Effector memory CD8-positive, alpha-beta T cell (primary cell): ENCODE data around the gene TSHZ2.
"Not testable (repeated sequence)": the region's sequence is repeated elsewhere in the genome, so short reads cannot be mapped to it uniquely, and the experiment has no call there.

Experiments
- ATAC-seq: fragments of 150-1000 bp; cut with Tn5 transposase; replicated peaks from 2 replicates; pipeline ENCODE4 v1.10.0; 2021; ENCODE audit warnings: mild to moderate bottlenecking, moderate library complexity
- DNase-seq, 3 experiments: peaks; one replicate each; pipeline ENCODE4 v3.0.0; 2021
- H3K27ac Mint-ChIP-seq, 2 donors: one replicate each; pipeline ENCODE4 v1.8.0; 2022; ENCODE audit warnings: mild to moderate bottlenecking in 2 of 2, mixed read lengths in 2 of 2, moderate library complexity in 2 of 2
- H3K27me3 Mint-ChIP-seq, 2 donors: one replicate each; pipeline ENCODE4 v1.8.0; 2022; ENCODE audit warnings: mixed read lengths in 2 of 2
- H3K36me3 Mint-ChIP-seq: one replicate; pipeline ENCODE4 v1.8.0; 2022; ENCODE audit warnings: mild to moderate bottlenecking, moderate library complexity, mixed read lengths; ENCODE audit not compliant: insufficient read depth
- H3K4me1 Mint-ChIP-seq, 2 donors: one replicate each; pipeline ENCODE4 v1.8.0; 2022; ENCODE audit warnings: low read depth in 2 of 2, mixed read lengths in 2 of 2
- H3K4me3 Mint-ChIP-seq, 2 donors: one replicate each; pipeline ENCODE4 v1.8.0; 2022; ENCODE audit warnings: mild to moderate bottlenecking in 2 of 2, mixed read lengths in 2 of 2, moderate library complexity in 2 of 2
- H3K9me3 Mint-ChIP-seq, 2 donors: one replicate each; pipeline ENCODE4 v1.8.0; 2022; ENCODE audit warnings: mixed read lengths in 2 of 2

The TSHZ2 gene

DNA sequence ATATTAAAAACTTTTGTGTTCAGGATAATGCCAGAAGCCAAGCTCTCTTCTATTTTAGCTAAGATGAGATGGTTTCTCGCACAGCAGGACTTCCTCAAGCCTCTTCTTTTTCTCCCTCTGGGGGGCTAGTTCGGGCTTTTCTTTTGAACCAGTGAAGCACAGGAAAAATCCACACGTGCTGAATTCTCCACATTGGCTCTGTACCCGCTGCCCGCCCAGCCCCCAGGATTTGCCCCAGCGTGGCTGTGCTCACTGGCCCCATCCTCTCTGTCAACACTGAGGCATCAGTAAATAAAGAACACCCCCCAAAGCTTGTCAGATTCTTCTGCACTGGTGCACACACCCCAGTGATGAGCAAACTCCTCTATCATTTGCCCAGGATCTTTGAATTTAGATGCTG is 388.7 kb downstream of the TSHZ2 start:
- ATAC-seq: no peak
- no peak for DNase-seq
- Mint-ChIP-seq H3K27me3 (peaks cover 28 to 50% of the 10 kb centered on the region in 2 donors), H3K9me3 (peaks cover under 1 to 2% of the 10 kb centered on the region in 2 donors), H3K27ac (no peak overlapping the region), H3K36me3 (no peaks in the 10 kb centered on the region), H3K4me1 (no peaks in the 10 kb centered on the region), H3K4me3 (no peak overlapping the region)

- Mint-ChIP-seq H3K27ac (no peak overlapping the region), H3K4me3 (no peak overlapping the region), H3K4me1 (no peaks in the 10 kb centered on the region), H3K36me3 (no peaks in the 10 kb centered on the region), H3K27me3 (peaks cover 37 to 61% of the 10 kb centered on the region in 2 donors), H3K9me3 (no peaks in the 10 kb centered on the region)
- DNase-seq (no peak), ATAC-seq (no peak)
Measured at GRCh38 chr20:53362736-53363135, 390.6 kb downstream of the TSHZ2 start.

DNA sequence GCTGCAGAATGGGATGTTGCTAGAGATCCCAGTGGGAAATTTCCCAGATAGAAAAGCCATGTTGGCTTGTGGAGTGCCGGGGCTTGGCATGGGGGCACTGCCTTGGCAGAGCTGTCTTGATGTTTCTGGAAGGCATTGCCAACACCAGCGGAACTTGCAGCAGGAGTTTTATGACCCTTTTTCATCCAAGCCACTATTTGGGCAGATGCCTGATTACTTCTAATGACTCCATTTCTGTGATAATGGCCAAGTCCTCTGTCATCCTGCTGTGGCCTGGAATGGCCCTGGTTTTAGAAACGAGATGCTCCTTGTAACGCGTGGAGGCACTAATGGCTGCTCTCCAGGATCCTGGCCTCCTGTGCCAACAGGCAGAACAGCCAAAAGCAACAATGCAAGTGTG is 392.5 kb downstream of the TSHZ2 start:
- Mint-ChIP-seq H3K4me1 (no peaks in the 10 kb centered on the region), H3K27me3 (peaks cover 37 to 66% of the 10 kb centered on the region in 2 donors), H3K4me3 (no peak overlapping the region), H3K36me3 (peaks cover 2% of the 10 kb centered on the region), H3K27ac (no peak overlapping the region), H3K9me3 (no peaks in the 10 kb centered on the region)
- DNase-seq: no peak
- no peak for ATAC-seq

GRCh38 chr20:53365076-53365475 is 392.9 kb downstream of the TSHZ2 start:
- no peak for ATAC-seq
- no peak for DNase-seq
- no peak overlapping the region for H3K27ac Mint-ChIP-seq
- H3K36me3 Mint-ChIP-seq: peaks cover 2% of the 10 kb centered on the region
- H3K4me3 Mint-ChIP-seq: no peak overlapping the region
- peaks cover 37 to 65% of the 10 kb centered on the region in 2 donors for H3K27me3 Mint-ChIP-seq
- H3K9me3 Mint-ChIP-seq: no peaks in the 10 kb centered on the region
- no peaks in the 10 kb centered on the region for H3K4me1 Mint-ChIP-seq

- peaks cover 2% of the 10 kb centered on the region for H3K36me3 Mint-ChIP-seq
- H3K4me1 Mint-ChIP-seq: no peaks in the 10 kb centered on the region
- H3K27ac Mint-ChIP-seq: no peak overlapping the region
- no peak overlapping the region for H3K4me3 Mint-ChIP-seq
- DNase-seq (no peak), ATAC-seq (no peak)
- H3K27me3 Mint-ChIP-seq: peaks cover 37 to 65% of the 10 kb centered on the region in 2 donors
- no peaks in the 10 kb centered on the region for H3K9me3 Mint-ChIP-seq
Measured at GRCh38 chr20:53365539-53366075, 393.4 kb downstream of the TSHZ2 start.

GRCh38 chr20:53366928-53367327 is 394.8 kb downstream of the TSHZ2 start:
- H3K27me3 Mint-ChIP-seq: peaks cover 37 to 54% of the 10 kb centered on the region in 2 donors
- not testable (repeated sequence) for H3K36me3 Mint-ChIP-seq, H3K4me3 Mint-ChIP-seq, ATAC-seq, H3K27ac Mint-ChIP-seq, H3K9me3 Mint-ChIP-seq, H3K4me1 Mint-ChIP-seq, DNase-seq

DNA sequence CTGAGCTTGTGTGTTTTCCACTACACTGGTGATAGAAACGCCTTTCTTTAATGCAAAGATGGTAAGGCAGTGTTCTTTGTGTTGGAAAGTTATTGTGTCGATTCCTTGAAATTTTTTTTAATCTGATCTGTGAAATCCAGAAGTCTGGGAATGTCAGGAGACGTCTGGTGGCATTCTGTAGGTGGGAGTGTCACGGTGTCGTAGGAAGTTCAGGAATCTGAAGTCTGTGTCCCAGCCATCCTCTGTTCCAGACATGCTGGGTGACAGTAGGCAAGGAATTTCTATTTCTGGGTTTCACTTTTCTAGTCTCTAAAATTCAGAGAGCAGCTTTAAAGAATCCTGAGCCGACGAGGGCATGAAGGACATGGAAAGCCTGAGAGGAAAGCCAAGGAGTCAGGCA is 397.7 kb downstream of the TSHZ2 start:
- ATAC-seq (no peak), DNase-seq (no peak)
- H3K4me3 Mint-ChIP-seq: no peak overlapping the region
- no peaks in the 10 kb centered on the region for H3K4me1 Mint-ChIP-seq
- no peak overlapping the region for H3K27ac Mint-ChIP-seq
- H3K9me3 Mint-ChIP-seq: no peaks in the 10 kb centered on the region
- H3K36me3 Mint-ChIP-seq: peaks cover 2% of the 10 kb centered on the region
- H3K27me3 Mint-ChIP-seq: peaks cover 22 to 31% of the 10 kb centered on the region in 2 donors

DNA sequence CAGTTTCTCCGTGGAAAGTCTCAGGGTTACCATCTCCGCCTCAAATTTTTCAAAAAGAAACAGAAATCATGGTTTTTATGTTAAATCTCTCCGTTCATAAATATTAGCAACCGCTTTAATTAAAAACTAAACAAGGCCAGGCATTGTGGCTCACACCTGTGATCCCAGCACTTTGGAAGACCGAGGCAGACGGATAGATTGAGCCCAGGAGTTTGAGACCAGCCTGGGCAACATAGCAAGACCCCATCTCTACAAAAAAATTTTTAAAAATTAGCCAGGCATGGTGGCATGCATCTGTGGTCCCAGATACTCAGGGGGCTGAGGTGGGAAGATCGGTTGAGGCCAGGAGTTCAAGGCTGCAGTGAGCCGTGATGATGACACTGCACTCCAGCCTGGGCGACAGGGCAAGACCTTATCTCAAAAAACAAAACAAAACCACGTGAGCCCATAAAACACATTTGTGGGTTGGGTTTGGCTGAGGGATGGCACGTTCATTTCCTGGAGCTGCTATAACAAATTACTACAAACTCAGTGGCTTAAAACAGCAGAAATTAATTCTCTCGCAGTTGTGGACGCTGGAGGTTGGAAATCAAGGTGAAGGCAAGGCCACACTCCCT is 398.3 kb downstream of the TSHZ2 start:
- Mint-ChIP-seq H3K27ac (no peak overlapping the region), H3K4me3 (no peak overlapping the region), H3K4me1 (no peaks in the 10 kb centered on the region), H3K36me3 (peaks cover 2% of the 10 kb centered on the region), H3K27me3 (peaks cover 17 to 25% of the 10 kb centered on the region in 2 donors), H3K9me3 (no peaks in the 10 kb centered on the region)
- ATAC-seq (no peak), DNase-seq (no peak)

DNA sequence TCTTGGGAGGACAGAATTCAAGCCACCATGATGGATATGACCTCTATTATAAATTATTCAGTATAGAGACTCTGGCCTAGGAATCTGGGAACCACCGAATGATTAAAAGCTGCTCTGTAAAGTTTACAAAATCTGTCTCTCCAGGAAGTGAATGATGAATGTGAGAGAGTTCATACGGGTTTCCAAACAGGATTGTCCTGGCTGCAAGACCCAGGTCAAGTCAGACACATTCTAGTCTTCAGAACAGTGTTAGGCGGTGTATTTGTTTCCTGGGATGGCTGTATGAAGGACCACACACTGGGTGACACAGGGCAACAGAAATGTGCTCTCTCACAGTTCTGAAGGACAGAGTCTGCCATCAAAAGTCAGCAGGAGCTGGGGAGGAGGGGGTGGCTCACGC is 399.1 kb downstream of the TSHZ2 start:
- H3K27ac Mint-ChIP-seq: no peak overlapping the region
- peaks cover 10 to 18% of the 10 kb centered on the region in 2 donors for H3K27me3 Mint-ChIP-seq
- no peak for DNase-seq
- no peaks in the 10 kb centered on the region for H3K9me3 Mint-ChIP-seq
- H3K4me3 Mint-ChIP-seq: no peak overlapping the region
- no peaks in the 10 kb centered on the region for H3K4me1 Mint-ChIP-seq
- ATAC-seq: no peak
- peaks cover 2% of the 10 kb centered on the region for H3K36me3 Mint-ChIP-seq

- H3K27ac Mint-ChIP-seq: no peak overlapping the region
- no peak for ATAC-seq
Measured at GRCh38 chr20:53376021-53376420, 403.9 kb downstream of the TSHZ2 start.

DNA sequence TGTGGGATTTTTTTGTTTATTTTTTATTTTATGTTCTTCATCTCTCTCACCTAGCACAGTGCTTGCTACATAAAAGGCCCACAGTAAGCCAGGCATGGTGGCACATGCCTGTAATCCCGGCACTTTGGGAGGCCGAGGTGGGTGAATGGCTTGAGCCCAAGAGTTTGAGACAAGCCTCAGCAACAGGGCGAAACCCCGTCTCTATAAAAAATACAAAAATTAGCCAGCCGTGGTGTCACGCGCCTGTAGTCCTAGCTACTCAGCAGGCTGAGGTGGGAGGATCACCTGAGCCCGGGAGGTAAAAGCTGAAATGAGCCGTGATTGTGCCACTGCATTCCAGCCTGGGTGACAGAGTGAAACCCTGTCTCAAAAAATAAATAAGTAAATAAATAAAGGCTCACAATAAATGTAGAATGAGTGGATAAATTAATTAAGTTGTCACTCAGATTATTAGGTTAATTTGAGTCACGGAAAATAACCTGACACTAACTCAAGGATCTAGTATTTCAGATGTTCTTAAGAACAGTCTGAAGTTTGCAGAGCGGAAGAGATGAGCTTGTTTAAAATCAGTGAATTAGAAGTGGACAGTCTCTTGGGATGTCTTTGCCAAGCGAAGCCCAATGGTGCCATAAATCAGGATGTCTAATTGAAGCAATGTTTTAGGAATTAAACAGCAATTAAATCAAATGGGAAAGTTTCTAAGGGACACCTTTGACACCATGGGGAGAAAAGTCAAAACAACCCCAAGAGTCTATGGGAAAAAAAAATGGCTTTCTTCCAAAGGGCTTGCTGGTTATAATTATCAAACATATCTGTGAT is 407.1 kb downstream of the TSHZ2 start:
- H3K4me3 Mint-ChIP-seq: no peak overlapping the region
- DNase-seq: no peak
- no peak for ATAC-seq
- peaks cover 15 to 21% of the 10 kb centered on the region in 2 donors for H3K27me3 Mint-ChIP-seq
- no peaks in the 10 kb centered on the region for H3K9me3 Mint-ChIP-seq
- no peak overlapping the region for H3K27ac Mint-ChIP-seq
- H3K4me1 Mint-ChIP-seq: no peaks in the 10 kb centered on the region
- no peaks in the 10 kb centered on the region for H3K36me3 Mint-ChIP-seq

More at GRCh38 chr20:53376021-53376420, 403.9 kb downstream of the TSHZ2 start:
- H3K27me3 Mint-ChIP-seq: peaks cover 0 to 5% of the 10 kb centered on the region in 2 donors
- H3K4me3 Mint-ChIP-seq: no peak overlapping the region
- DNase-seq: no peak
- no peaks in the 10 kb centered on the region for H3K9me3 Mint-ChIP-seq
- H3K36me3 Mint-ChIP-seq: no peaks in the 10 kb centered on the region
- no peaks in the 10 kb centered on the region for H3K4me1 Mint-ChIP-seq

- DNase-seq: no peak
- no peak for ATAC-seq
- no peaks in the 10 kb centered on the region for H3K4me1 Mint-ChIP-seq
- H3K27ac Mint-ChIP-seq: no peak overlapping the region
- H3K4me3 Mint-ChIP-seq: no peak overlapping the region
- peaks cover 15 to 17% of the 10 kb centered on the region in 2 donors for H3K27me3 Mint-ChIP-seq
- H3K36me3 Mint-ChIP-seq: no peaks in the 10 kb centered on the region
- H3K9me3 Mint-ChIP-seq: no peaks in the 10 kb centered on the region
Measured at GRCh38 chr20:53379833-53380120, 407.6 kb downstream of the TSHZ2 start.

GRCh38 chr20:53381568-53382262 is 409.6 kb downstream of the TSHZ2 start:
- H3K4me3 Mint-ChIP-seq: no peak overlapping the region
- H3K27me3 Mint-ChIP-seq: peaks cover 15 to 17% of the 10 kb centered on the region in 2 donors
- no peak overlapping the region for H3K27ac Mint-ChIP-seq
- no peaks in the 10 kb centered on the region for H3K9me3 Mint-ChIP-seq
- no peak for ATAC-seq
- DNase-seq: no peak
- no peaks in the 10 kb centered on the region for H3K36me3 Mint-ChIP-seq
- no peaks in the 10 kb centered on the region for H3K4me1 Mint-ChIP-seq
